GM23338 (cell line): Measurements from ENCODE around the gene IFITM5. TPM values are rescaled to one million over a fixed set of nuclear protein-coding genes. Genes with fewer than 3 reads are reported as not detected.
A peak's percentile ranks its signal among the peaks of the same experiment; 100 is the strongest.

Source experiments
- ATAC-seq: fragments of 200-7000 bp; cut with Tn5 transposase; 3 replicates; pipeline ENCODE4 v1.9.1; 2020
- DNase-seq: peaks from one replicate; pipeline ENCODE4 v3.0.0-alpha.2; 2015; ENCODE audit warnings: low spot score
- H2AFZ ChIP-seq: fragments of 200-600 bp; sonication (generic); 2 replicates; pipeline ENCODE4 v1.8.0; 2016; ENCODE audit warnings: antibody characterized with exemption, mild to moderate bottlenecking, moderate library complexity
- H3F3A ChIP-seq: fragments of 200-600 bp; sonication (generic); replicated peaks from 2 replicates; pipeline ENCODE4 v1.8.0; 2017; ENCODE audit warnings: antibody characterized with exemption, mixed run types, low read depth
- H3K27ac ChIP-seq: fragments of 200-600 bp; sonication (generic); 2 replicates; pipeline ENCODE4 v1.6.1; 2016; ENCODE audit warnings: low read depth
- H3K27me3 ChIP-seq: fragments of 200-600 bp; sonication (generic); 2 replicates; pipeline ENCODE4 v1.8.0; 2016; ENCODE audit warnings: mild to moderate bottlenecking, mixed run types, moderate library complexity; ENCODE audit not compliant: insufficient read depth
- H3K36me3 ChIP-seq: fragments of 200-600 bp; sonication (generic); 2 replicates; pipeline ENCODE4 v1.8.0; 2016; ENCODE audit warnings: mild to moderate bottlenecking; ENCODE audit not compliant: insufficient read depth
- H3K4me1 ChIP-seq: fragments of 200-600 bp; sonication (generic); 2 replicates; pipeline ENCODE4 v1.8.0; 2016; ENCODE audit warnings: mild to moderate bottlenecking, moderate library complexity; ENCODE audit not compliant: insufficient read depth
- H3K4me2 ChIP-seq: fragments of 200-600 bp; sonication (generic); 2 replicates; pipeline ENCODE4 v1.7.1; 2017; ENCODE audit warnings: mixed run types
- H3K4me3 ChIP-seq: fragments of 200-600 bp; sonication (generic); 2 replicates; pipeline ENCODE4 v1.6.1; 2016; ENCODE audit warnings: mixed run types
- H3K79me2 ChIP-seq: fragments of 200-600 bp; sonication (generic); replicated peaks from 2 replicates; pipeline ENCODE4 v1.8.0; 2017; ENCODE audit warnings: mild to moderate bottlenecking; ENCODE audit not compliant: insufficient read depth
- H3K9me2 ChIP-seq: fragments of 200-600 bp; sonication (generic); 2 replicates; pipeline ENCODE4 v1.8.0; 2017; ENCODE audit not compliant: insufficient read depth
- H4K20me1 ChIP-seq: fragments of 200-600 bp; sonication (generic); replicated peaks from 2 replicates; pipeline ENCODE4 v1.8.0; 2017; ENCODE audit warnings: mild to moderate bottlenecking; ENCODE audit not compliant: insufficient read depth
- H3K27ac Mint-ChIP-seq: 2 replicates; pipeline ENCODE4 v1.8.0; 2020; ENCODE audit warnings: inconsistent platforms, mild to moderate bottlenecking, moderate library complexity, mixed read lengths
- H3K27me3 Mint-ChIP-seq: 3 replicates; pipeline ENCODE4 v1.8.0; 2022; ENCODE audit warnings: low read depth, mild to moderate bottlenecking, moderate library complexity, mixed read lengths, inconsistent platforms; ENCODE audit not compliant: insufficient read depth, poor library complexity
- H3K36me3 Mint-ChIP-seq: 3 replicates; pipeline ENCODE4 v1.8.0; 2021; ENCODE audit warnings: low read depth, mild to moderate bottlenecking, inconsistent platforms, moderate library complexity, mixed read lengths
- H3K4me1 Mint-ChIP-seq: 3 replicates; pipeline ENCODE4 v1.8.0; 2020; ENCODE audit warnings: mild to moderate bottlenecking, inconsistent platforms, mixed read lengths
- H3K4me3 Mint-ChIP-seq: 3 replicates; pipeline ENCODE4 v1.8.0; 2021; ENCODE audit warnings: moderate library complexity, mild to moderate bottlenecking, inconsistent platforms, mixed read lengths
- H3K9me3 Mint-ChIP-seq: 3 replicates; pipeline ENCODE4 v1.8.0; 2020; ENCODE audit warnings: moderate library complexity, mild to moderate bottlenecking, inconsistent platforms, mixed read lengths
- EZH2phosphoT487 ChIP-seq: fragments of 200-600 bp; sonication (generic); IDR thresholded peaks from one replicate; pipeline ENCODE4 v1.8.1; 2018; ENCODE audit warnings: antibody characterized with exemption; ENCODE audit not compliant: unreplicated experiment
- JUNB ChIP-seq: IDR thresholded peaks from one replicate; pipeline ENCODE4 v1.6.1; 2016; ENCODE audit warnings: antibody characterized with exemption; ENCODE audit not compliant: unreplicated experiment
- NANOG ChIP-seq: IDR thresholded peaks from 2 replicates; pipeline ENCODE4 v1.6.1; 2016; ENCODE audit warnings: antibody characterized with exemption, borderline replicate concordance
- ZNF331 ChIP-seq: fragments of 250-450 bp; sonication (Bioruptor Pico); IDR thresholded peaks from 2 replicates; pipeline ENCODE4 v1.5.0; 2020; ENCODE audit warnings: low read depth, mild to moderate bottlenecking, moderate library complexity
- polyA plus RNA-seq: library from polyadenylated mRNA; unstranded; fragments of >200 nt; fragmentation: Nextera tagmentation; extraction: Ambion mirVana; gene quantifications from 2 replicates; pipeline ENCODE4 v1.2.1, GENCODE V29; 2016
- total RNA-seq: library from RNA; depleted of rRNA; stranded (reverse); fragments of >200 nt; shearing (Covaris generic); gene quantifications from 2 replicates; pipeline ENCODE4 v1.2.3, GENCODE V29; 2014
- TF ChIP-seq, protein P1 (sequence below): IDR thresholded peaks from 2 replicates; pipeline ENCODE4 v1.6.1; 2016; ENCODE audit warnings: antibody characterized with exemption
- TF ChIP-seq, protein P2 (sequence below), 2 experiments: fragments of 200-600 bp in 1 of 2; sonication (generic) in 1 of 2; conservative IDR thresholded peaks; 2 replicates each; pipeline versions ENCODE4 v1.5.1 to v1.6.1; 2016 to 2017; ENCODE audit warnings: antibody characterized with exemption in 2 of 2, low read depth in 2 of 2, mild to moderate bottlenecking in 2 of 2, moderate library complexity in 1 of 2
- TF ChIP-seq, protein P3 (sequence below): IDR thresholded peaks from one replicate; pipeline ENCODE4 v1.6.1; 2018; ENCODE audit warnings: antibody characterized with exemption; ENCODE audit not compliant: unreplicated experiment

Gene IFITM5
- total and polyA plus RNA-seq, 2 experiments from 2014 or later = not detected

DNA sequence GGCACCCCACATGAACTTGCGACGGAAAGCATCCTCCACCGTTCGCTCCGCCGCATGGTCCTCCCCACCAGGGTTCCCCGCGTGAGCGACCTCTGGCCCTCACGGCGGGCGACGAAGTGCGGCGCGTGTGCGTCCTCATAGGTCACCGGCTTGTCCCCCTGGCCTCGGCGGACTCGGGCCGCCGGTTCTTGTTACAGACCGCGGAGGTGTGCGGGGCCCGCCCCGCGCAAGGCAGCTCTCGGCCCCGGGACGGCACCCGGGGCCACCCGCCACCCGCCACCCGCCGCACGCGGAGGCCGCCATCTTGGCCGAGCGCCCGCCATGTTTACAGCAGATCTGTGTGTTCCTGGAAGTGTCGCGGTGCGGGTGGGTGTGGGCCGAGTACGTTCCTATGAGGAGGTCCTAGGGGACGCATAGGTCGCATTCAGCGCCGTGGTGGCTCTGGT, 4.8 kb upstream of the IFITM5 start (continued):
- TF ChIP-seq, protein P1, sequence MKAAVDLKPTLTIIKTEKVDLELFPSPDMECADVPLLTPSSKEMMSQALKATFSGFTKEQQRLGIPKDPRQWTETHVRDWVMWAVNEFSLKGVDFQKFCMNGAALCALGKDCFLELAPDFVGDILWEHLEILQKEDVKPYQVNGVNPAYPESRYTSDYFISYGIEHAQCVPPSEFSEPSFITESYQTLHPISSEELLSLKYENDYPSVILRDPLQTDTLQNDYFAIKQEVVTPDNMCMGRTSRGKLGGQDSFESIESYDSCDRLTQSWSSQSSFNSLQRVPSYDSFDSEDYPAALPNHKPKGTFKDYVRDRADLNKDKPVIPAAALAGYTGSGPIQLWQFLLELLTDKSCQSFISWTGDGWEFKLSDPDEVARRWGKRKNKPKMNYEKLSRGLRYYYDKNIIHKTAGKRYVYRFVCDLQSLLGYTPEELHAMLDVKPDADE = no peak
- TF ChIP-seq, protein P2, sequence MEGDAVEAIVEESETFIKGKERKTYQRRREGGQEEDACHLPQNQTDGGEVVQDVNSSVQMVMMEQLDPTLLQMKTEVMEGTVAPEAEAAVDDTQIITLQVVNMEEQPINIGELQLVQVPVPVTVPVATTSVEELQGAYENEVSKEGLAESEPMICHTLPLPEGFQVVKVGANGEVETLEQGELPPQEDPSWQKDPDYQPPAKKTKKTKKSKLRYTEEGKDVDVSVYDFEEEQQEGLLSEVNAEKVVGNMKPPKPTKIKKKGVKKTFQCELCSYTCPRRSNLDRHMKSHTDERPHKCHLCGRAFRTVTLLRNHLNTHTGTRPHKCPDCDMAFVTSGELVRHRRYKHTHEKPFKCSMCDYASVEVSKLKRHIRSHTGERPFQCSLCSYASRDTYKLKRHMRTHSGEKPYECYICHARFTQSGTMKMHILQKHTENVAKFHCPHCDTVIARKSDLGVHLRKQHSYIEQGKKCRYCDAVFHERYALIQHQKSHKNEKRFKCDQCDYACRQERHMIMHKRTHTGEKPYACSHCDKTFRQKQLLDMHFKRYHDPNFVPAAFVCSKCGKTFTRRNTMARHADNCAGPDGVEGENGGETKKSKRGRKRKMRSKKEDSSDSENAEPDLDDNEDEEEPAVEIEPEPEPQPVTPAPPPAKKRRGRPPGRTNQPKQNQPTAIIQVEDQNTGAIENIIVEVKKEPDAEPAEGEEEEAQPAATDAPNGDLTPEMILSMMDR (conservative IDR thresholded peaks at IDR 0.05; ENCODE audit: low read depth in 2 of 2) = no peak
- no peak for TF ChIP-seq NANOG

DNA sequence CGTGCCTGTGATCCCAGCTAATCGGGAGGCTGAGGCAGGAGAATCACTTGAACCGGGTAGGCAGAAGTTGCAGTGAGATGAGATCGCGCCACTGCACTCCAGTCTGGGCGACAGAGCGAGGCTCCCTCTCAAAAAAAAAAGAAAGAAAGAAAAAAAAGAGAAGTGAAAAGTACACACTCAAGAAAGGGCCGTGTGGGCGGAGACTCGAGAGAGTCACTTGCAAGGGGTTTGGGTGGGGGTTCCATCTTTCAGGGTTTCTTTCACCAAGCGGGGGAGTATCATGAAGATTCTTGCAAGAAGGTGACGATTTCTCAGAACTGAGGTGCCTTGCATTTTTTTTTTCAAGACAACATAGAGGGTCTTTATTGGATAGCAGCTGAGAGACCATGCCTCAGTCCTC, 4.0 kb upstream of the IFITM5 start:
- Histone ChIP-seq H3K9me2 (no peaks in the 10 kb centered on the region), H3K79me2 (no peaks in the 10 kb centered on the region), H3K4me3 (no peak overlapping the region), H3K27me3 (no peaks in the 10 kb centered on the region), H3F3A (peaks cover 26% of the 10 kb centered on the region), H3K27ac (no peak overlapping the region), H4K20me1 (no peaks in the 10 kb centered on the region), H2AFZ (no peak overlapping the region), H3K4me1 (peaks cover 61% of the 10 kb centered on the region), H3K36me3 (no peaks in the 10 kb centered on the region), H3K4me2 (0 out of 2 replicates have a peak overlapping the region, but pooled peaks have one; percentile 37)
- Mint-ChIP-seq H3K4me1 (peaks cover 55% of the 10 kb centered on the region), H3K4me3 (no peak overlapping the region), H3K27me3 (peaks cover 36% of the 10 kb centered on the region), H3K36me3 (peaks cover 10% of the 10 kb centered on the region; the same call in 2 of the 3 replicates), H3K9me3 (peaks cover 7% of the 10 kb centered on the region; the same call in 2 of the 3 replicates), H3K27ac (no peak overlapping the region)
- DNase-seq = no peak
- no peak for TF ChIP-seq ZNF331 (CRISPR knock-in tag)
- TF ChIP-seq, protein P3, sequence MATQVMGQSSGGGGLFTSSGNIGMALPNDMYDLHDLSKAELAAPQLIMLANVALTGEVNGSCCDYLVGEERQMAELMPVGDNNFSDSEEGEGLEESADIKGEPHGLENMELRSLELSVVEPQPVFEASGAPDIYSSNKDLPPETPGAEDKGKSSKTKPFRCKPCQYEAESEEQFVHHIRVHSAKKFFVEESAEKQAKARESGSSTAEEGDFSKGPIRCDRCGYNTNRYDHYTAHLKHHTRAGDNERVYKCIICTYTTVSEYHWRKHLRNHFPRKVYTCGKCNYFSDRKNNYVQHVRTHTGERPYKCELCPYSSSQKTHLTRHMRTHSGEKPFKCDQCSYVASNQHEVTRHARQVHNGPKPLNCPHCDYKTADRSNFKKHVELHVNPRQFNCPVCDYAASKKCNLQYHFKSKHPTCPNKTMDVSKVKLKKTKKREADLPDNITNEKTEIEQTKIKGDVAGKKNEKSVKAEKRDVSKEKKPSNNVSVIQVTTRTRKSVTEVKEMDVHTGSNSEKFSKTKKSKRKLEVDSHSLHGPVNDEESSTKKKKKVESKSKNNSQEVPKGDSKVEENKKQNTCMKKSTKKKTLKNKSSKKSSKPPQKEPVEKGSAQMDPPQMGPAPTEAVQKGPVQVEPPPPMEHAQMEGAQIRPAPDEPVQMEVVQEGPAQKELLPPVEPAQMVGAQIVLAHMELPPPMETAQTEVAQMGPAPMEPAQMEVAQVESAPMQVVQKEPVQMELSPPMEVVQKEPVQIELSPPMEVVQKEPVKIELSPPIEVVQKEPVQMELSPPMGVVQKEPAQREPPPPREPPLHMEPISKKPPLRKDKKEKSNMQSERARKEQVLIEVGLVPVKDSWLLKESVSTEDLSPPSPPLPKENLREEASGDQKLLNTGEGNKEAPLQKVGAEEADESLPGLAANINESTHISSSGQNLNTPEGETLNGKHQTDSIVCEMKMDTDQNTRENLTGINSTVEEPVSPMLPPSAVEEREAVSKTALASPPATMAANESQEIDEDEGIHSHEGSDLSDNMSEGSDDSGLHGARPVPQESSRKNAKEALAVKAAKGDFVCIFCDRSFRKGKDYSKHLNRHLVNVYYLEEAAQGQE = no peak
- TF ChIP-seq EZH2phosphoT487 = no peak
- TF ChIP-seq JUNB = no peak
- ATAC-seq = no peak
